Fibroblast of villous mesenchyme (primary cell): ENCODE data around the gene ANKLE1. TPM values are rescaled to one million over a fixed set of nuclear protein-coding genes. Genes with fewer than 3 reads are reported as not detected.
A peak's percentile ranks its signal among the peaks of the same experiment; 100 is the strongest.
"Not testable (repeated sequence)": the region's sequence is repeated elsewhere in the genome, so short reads cannot be mapped to it uniquely, and the experiment has no call there.

Experiments used
- DNase-seq: peaks from one replicate; pipeline ENCODE4 v3.0.0-alpha.2; 2010; ENCODE audit warnings: low read depth
- H3K4me3 ChIP-seq: 2 replicates; pipeline ENCODE4 v1.5.1; 2011; ENCODE audit warnings: low read depth, mild to moderate bottlenecking, low read length
- total RNA-seq: library from RNA; depleted of rRNA; stranded (reverse); fragments of >200 nt; gene quantifications from 2 replicates; pipeline ENCODE4 v1.2.3, GENCODE V29; 2012
- TF ChIP-seq, protein P1 (sequence below): IDR thresholded peaks from 2 replicates; pipeline ENCODE4 v1.5.1; 2012; ENCODE audit warnings: low read depth, mild to moderate bottlenecking, low read length; ENCODE audit not compliant: insufficient read depth

Gene ANKLE1
- total RNA-seq, 1 donor: 0.86 TPM

DNA sequence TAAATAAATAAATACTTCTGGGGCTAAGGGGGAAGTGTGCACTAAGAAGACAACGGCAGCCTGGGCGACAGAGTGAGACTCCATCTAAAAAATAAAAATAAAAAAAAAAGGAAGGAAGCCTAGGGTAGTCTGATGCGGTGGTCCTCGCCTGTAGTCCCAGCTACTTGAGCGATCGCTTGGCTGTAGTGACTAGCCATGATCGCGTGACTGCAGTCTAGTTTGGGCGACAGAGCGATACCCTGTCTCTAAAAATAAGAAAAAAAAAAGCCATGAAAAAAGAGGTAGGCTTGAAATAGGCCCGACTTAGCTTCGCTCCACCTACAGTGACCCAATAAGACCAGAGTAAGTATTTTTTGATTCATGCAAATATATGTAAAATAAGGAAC lies 15.1 kb upstream of the ANKLE1 start:
- no peak overlapping the region for H3K4me3 ChIP-seq
- no peak for DNase-seq
- TF ChIP-seq, protein P1, sequence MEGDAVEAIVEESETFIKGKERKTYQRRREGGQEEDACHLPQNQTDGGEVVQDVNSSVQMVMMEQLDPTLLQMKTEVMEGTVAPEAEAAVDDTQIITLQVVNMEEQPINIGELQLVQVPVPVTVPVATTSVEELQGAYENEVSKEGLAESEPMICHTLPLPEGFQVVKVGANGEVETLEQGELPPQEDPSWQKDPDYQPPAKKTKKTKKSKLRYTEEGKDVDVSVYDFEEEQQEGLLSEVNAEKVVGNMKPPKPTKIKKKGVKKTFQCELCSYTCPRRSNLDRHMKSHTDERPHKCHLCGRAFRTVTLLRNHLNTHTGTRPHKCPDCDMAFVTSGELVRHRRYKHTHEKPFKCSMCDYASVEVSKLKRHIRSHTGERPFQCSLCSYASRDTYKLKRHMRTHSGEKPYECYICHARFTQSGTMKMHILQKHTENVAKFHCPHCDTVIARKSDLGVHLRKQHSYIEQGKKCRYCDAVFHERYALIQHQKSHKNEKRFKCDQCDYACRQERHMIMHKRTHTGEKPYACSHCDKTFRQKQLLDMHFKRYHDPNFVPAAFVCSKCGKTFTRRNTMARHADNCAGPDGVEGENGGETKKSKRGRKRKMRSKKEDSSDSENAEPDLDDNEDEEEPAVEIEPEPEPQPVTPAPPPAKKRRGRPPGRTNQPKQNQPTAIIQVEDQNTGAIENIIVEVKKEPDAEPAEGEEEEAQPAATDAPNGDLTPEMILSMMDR: no peak

DNA sequence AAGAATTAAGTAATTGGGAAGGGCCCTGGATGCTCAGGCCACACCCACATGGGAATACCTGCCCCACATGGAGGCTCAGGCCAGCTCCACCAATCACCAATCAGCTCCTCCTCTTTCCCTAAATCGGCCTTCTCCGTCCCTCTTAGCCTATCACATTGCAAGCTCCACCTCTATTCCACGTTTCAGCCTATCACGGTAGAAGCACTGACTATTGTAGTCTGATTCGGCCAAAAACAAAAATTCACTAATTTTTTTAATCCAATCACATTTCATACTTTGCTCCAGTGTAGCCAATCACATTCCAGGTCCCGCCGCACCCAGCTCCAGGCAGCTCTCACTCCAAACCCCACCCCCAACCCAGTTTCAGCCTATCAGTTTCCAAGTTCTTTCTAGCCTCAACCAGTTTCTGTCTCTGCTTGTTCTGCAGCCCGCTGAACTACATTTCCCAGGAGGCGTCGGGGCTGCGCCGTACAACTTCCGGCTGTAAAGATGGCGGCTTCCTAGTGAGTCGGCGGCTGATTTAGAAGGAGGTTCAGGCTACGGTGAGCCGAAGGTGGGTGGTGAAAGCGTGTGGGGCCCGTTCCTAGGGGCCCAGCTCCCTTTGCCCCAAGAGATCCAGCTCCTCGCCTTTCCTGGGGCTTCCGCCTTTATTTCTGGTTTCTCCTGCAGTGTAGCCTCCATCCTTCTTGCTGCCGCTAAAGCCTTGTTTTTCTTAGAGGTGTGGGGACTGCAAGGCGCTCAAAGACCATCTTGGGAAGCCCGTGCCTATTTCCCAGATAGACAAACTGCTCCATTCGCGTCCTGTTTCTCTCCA lies 14.5 kb upstream of the ANKLE1 start, which contains the start of gene BABAM1:
Gene BABAM1, plus strand, starts transcription at position 469 of the 814 bp plus-strand sequence. CDS start 1,364 bp downstream, outside the sequence.
- TF ChIP-seq, protein P1: no peak
- DNase-seq: peak; percentile 99
- H3K4me3 ChIP-seq: peak within 1 kb of the TSS; percentile 93

DNA sequence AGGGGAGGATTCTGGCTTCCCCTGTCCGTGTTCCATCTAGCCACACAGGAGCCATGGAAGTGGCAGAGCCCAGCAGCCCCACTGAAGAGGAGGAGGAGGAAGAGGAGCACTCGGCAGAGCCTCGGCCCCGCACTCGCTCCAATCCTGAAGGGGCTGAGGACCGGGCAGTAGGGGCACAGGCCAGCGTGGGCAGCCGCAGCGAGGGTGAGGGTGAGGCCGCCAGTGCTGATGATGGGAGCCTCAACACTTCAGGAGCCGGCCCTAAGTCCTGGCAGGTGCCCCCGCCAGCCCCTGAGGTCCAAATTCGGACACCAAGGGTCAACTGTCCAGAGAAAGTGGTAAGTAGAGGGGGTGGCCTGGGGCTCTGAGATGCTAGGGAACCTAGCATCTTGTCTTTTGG lies 12.9 kb upstream of the ANKLE1 start:
- TF ChIP-seq, protein P1: no peak
- no peak for DNase-seq
- no peak overlapping the region for H3K4me3 ChIP-seq

DNA sequence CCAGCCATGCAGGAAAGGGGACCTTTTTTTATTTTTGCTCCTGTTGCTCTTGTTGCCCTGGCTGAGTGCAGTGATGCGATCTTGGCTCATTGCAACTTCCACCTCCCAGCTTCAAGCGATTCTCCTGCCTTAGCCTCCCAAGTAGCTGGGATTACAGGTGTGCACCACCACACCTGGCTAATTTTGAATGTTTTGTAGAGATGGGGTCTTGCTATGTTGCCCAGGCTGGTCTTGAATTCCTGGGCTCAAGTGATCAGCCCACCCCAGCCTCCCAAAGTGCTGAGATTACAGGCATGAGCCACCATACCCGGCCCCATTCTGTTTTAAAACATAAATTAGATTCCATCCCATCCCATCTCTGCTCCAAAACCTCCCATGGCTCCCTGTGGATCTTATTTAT lies 6.8 kb upstream of the ANKLE1 start:
- H3K4me3 ChIP-seq, DNase-seq: not testable (repeated sequence)

DNA sequence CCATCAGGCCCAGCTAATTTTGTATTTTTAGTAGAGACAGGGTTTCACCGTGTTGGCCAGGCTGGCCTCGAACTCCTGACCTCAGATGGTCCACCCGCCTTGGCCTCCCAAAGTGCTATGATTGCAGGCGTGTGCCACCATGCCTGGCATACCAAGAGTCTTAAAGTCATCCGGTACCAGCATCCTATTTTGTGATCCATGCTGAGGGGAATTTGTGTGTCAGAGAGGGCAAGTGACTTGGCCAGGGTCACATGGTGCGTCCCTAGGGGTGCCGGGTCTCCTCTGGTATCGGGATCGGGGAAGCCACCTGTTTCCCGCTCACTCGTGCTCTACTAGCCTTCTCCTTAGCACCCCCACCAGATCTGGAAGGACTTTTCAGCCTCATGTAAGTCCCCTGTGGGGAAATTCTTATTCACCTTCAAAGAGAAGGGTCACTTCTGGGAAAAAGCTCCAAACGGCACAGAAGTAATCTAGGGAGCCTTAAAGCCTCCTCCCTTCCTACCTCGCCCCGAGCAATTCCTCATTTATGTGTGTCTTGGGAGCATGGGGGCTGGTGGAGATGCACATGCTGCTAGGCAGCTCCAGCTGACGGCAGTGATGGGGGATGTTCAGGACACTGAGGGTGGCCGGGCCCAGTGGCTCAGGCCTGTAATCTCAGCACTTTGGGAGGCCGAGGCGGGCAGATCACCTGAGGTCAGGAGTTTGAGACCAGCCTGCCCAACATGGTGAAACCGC lies 6.1 kb upstream of the ANKLE1 start:
- TF ChIP-seq, protein P1: no peak
- DNase-seq: no peak
- H3K4me3 ChIP-seq: no peak overlapping the region

DNA sequence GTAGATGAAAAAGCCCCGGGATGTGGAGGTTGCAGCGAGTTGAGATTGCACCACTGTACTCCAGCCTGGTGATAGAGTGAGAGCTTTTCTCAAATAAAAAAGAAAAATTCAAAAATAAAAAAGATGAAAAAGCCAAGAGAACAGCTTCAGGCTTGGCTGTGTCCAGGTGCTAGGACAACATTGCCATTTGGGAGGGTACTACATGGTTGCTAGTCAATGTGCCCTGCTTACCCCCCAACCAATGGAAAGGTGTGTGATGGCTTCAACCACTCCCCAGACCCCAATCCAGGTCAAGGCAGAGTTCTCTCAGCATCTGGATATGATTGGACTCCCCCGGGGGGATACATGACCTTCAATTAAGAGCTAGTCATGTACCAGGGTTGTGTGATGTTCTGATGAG lies 2.3 kb upstream of the ANKLE1 start:
- DNase-seq: no peak
- TF ChIP-seq, protein P1: no peak
- H3K4me3 ChIP-seq: no peak overlapping the region

DNA sequence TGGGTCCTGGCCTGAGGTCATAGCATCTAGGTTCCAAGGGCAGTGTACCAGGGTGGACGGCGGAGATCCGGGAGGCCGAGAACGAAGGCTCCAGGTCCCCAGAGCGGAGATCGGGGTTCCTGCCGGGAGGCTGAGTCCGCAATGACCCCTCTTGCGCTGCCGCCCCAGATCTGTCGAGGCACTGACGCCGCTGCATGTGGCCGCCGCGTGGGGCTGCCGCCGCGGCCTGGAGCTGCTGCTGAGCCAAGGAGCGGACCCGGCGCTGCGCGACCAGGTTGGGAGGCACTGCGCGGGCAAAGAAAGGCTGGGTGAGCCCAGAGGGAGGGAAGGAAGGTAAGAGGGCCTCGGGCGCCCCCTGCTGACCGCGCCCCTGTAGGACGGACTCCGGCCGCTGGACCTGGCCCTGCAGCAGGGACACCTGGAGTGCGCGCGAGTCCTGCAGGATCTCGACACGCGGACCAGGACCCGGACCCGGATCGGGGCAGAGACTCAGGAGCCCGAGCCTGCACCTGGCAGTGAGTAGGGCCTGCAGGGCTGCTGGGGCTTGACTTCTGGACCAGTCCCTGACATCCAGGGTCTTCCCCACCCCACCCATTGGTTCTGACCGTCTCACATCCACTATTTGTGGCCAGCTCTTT lies 906 bp downstream of the ANKLE1 start:
- H3K4me3 ChIP-seq: peak overlapping the region; percentile 55
- TF ChIP-seq, protein P1: peak; percentile 85
- peak; percentile 81 for DNase-seq
